ENCODE measurements around the gene RAPGEF6. TPM values are rescaled to one million over a fixed set of nuclear protein-coding genes. Genes with fewer than 3 reads are reported as not detected.

Gene RAPGEF6
- total RNA-seq, 2 donors from 2014 or later: 18.9 to 19.9 TPM

DNA sequence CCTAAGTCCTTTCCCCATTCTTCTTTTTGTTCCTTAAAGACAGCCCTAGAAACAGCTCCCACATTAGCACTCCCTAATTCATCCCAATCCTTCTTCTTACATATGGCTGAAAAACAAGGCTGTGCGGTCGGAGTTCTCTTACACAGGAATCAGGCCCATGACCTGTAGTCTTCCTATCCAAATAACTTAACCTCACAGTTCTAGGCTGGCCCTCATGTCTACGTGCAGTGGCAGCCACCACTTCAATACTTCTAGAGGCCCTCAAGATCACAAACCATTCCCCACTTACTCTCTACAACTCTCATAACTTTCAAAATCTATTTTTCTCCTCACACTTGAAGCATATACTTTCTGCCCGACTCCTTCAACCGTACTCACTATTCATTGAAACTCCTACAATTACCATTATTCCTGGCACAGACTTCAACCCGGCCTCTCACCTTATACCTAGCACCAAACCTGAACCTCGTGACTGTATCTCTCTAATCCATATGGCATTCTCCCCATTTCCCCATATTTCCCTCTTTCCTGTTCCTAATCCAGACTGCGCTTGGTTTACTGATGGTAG lies 59.3 kb downstream of the RAPGEF6 start:
- no peak for DNase-seq (ENCODE audit: low spot score)
- intact Hi-C loops (cut with DNase I): no loop called here

DNA sequence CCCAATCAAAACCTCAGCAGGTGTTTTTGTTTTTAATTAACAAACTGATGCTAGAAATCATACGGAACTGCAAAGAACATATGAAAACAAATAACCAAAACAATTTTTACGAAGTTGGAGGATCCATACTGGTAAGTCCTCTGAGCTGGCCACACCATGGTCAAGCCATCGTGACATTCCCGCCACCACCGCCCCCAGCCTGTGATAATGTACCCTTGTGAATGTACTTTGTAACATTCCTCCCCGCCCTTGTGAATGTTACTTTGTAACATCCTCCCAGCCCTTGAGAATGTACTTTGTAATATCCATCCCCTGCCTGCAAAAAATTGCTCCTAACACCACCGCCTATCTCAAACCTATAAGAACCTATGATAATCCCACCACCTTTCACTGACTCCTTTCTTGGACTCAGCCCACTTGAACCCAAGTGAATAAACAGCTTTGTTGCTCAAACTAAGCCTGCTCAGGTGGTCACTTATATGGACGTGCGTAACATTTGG lies 63.3 kb downstream of the RAPGEF6 start:
- no peak for DNase-seq (ENCODE audit: low spot score)
- intact Hi-C loops (cut with DNase I): no loop called here

DNA sequence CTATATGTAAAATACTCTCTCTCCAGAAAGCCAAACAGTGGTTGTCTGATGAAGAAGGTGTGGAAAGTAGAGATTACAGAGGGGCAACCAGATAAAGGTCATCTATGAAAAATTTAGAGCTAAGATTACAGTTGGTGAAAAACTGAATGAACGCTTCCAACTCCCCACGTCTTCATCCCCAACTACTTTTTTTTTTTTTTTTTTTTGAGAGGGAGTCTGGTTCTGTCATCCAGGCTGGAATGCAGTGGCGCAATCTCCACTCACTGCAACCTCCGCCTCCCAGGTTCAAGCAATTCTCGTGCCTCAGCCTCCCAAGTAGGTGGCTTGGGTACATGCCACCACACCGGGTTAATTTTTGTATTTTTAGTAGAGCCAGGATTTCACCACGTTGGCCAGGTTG lies 64.3 kb downstream of the RAPGEF6 start:
- no peak for DNase-seq (ENCODE audit: low spot score)
- intact Hi-C loops (cut with DNase I): no loop called here

DNA sequence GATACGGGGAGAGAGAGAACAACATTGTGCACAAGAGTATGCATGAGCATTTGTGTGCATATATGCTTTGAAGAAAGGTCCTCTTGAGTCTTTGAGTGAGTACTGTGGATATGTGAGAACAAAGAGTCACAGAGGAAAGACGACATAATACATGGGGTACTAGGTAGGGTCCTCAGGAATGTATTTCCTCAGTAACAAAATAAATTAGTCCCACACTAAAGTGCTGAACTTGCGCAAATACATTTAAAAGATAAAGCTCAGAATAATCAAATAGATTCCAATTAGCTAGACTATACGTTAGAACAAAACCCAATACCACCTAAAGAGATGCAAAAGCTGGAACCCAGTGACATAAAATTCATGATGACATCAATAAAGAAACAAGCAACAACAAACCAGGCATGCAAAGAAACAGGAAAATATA lies 70.8 kb downstream of the RAPGEF6 start:
- intact Hi-C loops (cut with DNase I): no loop called here
- no peak for DNase-seq (ENCODE audit: low spot score)

DNA sequence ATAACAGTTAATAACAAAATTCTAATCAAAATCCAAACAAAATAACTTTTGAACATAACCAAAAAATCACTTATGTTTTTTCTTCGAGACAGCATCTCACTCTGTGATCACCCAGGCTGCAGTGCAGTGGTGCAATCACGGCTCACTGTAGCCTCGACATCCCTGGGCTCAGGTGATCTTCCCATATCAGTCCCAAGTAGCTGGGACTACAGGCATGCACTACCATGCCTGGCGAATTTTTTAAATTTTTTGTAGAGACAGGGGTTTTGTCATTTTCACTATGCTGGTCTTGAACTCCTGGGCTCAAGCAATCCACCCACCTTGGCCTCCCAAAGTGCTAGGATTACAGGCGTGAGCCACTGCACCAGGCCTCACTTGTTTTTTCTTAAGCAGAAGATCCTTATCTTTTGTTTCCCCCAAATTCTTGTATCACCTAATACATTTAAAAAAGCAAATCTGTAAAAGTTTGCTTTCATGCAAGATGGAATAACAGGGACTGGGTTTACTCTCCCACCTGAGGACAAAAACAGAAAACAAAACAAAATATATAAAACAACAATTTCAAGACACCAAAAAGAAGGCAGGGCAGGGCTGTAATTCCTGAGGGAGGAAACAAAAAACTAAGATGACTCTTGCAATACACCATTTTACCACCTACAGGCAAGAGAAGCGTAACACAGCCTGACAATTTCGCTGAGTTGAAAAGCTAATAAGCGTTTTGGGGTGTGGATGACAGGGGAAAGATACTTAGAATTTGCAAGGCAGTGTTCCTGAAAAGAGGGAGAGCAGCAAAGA lies 71.4 kb downstream of the RAPGEF6 start:
- intact Hi-C loops (cut with DNase I): no loop called here
- DNase-seq (ENCODE audit: low spot score): no peak

DNA sequence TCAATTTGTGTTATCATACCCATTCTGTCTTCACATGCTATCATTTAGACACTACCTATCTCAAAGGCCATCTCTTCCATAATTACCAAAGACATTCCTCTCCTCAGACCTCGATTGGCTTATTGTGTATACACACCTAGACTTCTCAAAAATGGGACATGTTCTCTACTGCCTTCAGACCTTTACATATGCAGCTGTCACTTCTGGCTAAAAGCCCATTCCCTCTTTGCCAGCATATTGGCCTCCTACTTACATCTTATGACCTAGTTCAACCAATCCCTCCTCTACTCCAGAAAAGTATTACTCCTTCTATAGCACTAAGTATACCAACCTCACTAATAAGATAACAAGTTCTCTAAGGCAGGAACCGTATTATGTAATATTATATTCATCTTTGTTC lies 84.4 kb downstream of the RAPGEF6 start:
- DNase-seq (ENCODE audit: low spot score): no peak
- intact Hi-C loops (cut with DNase I): no loop called here

DNA sequence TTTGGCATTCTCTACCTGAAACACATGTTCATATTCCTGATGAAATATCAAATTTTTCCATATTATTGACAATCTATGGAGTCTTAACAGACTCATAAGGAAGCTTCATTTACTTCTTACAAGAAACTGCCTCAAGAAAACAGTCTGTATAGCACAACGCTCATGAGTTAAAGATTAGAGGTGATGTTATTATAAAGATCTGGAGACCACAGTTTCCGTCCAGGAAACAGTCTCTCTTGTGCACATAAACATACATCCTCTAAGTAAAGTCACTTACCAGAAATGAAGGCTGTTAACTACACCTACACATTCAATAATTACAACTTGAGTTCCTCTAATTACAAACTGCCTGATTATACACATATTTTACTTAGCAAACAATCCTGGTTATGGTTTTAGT lies 86.9 kb downstream of the RAPGEF6 start:
- intact Hi-C loops (cut with DNase I): no loop called here
- no peak for DNase-seq (ENCODE audit: low spot score)

DNA sequence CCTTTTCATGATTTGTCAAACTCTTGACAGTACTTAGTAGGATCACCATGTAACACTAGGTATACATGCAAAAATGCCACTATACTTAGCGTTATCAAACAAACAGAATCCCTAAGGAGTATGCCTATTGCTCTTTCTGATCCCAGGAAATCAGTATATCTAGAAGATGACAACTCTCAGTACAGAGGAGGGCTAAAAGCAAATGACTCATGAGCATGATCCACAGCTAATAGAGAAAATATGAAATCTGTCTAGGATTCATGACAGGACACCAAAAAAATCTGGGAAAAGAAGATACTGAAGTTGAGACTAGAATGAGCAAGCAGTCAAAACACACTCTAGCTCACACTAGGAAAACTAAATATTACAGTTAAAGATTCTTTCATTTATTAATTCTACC lies 89.2 kb downstream of the RAPGEF6 start:
- DNase-seq (ENCODE audit: low spot score): no peak
- intact Hi-C loops (cut with DNase I): no loop called here

DNA sequence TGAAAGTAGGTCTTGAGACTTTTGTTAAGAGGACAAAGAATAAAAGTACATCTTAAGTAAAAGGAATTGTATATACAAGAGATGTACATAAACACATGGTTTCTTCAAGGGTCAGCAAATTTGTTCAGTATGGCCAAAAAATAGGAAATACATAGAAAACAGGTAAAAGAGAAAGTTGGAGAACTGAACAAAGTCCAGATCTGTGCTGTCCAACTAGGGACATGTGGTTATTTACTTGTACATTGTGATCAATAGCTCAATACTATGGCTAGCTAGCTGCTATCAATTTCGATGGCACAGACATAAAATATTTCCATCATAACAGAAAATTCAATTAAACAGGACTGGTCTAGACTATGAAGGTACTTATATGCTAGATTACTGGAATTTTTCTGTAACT lies 92.3 kb downstream of the RAPGEF6 start:
- no peak for DNase-seq (ENCODE audit: low spot score)
- intact Hi-C loops (cut with DNase I): no loop called here

DNA sequence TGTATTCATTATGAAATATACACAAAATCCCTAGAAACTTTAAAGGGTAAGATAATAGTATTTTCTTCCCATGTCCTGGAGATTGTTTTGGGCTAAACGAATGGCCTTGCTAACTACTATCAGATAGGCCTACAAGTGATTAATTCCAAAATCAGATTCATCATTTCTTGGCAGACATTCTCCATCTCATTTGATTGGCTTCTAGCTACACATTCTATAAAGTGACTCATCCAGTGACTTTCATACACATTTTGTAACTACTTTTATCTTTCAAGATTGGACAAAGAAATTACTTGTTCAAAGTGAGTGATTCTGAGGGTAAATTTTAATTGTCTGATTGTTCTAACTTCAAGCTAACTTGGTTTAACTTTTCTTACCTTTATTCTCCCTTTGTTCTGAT lies 93.3 kb downstream of the RAPGEF6 start:
- no peak for DNase-seq (ENCODE audit: low spot score)
- intact Hi-C loops (cut with DNase I): no loop called here

DNA sequence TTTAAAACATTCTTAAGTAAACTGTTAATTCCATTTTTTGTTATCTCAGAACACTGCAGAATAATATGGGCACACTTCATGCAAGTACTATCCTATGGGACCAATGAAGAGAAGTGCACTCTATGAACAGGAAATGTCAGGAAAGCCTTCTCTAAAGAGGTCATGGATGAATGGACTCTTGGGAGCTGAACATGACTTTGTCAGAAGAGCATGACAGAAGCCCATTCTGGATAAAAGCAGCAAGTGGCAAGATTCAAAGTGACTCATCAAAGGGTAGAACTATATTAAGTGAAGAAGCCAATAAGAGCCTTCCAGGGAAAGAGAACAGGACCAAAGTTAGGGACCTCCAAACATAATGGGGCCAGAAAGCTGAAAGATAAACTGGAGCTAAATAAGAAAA lies 94.0 kb downstream of the RAPGEF6 start:
- no peak for DNase-seq (ENCODE audit: low spot score)
- intact Hi-C loops (cut with DNase I): no loop called here

DNA sequence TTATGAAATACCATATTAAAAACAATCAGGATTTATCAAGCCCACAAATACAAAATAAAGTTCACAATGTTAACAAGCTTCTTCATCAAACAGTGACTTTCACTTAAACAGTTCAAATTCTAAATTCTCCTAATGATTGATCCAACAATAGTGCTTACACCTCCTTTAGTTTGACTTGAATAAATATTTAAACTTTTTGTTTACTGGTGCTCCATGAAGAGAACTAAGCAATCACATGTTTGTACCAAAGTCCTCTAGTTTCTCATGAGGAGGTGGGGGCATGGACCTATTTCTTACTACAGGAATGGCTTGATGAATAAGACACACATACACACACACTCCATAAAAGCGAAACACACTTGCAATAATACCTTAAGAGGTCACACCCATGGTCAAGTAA lies 95.8 kb downstream of the RAPGEF6 start:
- intact Hi-C loops (cut with DNase I): no loop called here
- no peak for DNase-seq (ENCODE audit: low spot score)

DNA sequence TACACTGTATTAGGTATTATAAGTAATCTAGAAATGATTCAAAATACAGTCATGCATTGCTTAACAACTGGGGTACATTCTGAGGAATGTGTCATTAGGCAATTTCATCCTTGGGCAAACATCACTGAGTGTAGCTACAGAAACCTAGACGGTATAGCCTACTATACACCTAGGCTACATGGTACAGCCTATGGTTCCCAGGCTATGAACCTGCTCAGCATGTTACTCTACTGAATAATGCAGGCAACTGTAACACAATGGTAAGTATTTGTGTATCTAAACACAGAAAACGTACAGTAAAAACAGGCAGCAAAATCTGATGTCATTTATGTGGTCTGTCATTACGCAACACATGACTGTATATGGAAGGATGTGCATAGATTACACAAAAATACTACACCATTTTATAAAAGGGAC lies 96.8 kb downstream of the RAPGEF6 start:
- intact Hi-C loops (cut with DNase I): no loop called here
- no peak for DNase-seq (ENCODE audit: low spot score)

DNA sequence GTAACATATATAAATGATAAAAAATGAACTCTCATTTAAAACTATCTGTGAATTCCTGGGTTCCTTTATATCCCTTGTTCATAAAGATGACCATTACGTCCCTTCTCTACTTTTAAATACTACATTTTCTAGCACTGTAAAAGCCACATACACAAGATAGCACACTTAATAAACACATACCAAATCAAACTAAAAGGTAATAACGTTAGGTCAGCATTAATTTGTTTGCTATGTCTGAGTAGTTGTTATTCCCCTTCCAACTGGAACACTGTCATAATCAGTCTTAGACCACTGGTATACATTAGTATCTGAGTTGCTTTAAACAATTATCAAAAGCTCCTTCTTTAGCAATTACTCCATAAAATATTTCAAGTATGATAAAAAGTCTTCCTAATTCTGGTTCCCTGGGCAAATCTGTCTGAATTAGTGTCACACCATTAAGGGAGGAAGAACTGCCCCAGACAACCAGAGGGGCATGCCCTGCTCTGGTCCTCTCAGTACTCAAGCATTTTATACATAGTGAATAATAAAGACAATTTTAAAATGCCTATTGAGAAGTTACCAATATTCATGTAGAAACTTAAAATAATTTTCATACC lies 98.1 kb downstream of the RAPGEF6 start:
- intact Hi-C loops (cut with DNase I): no loop called here
- no peak for DNase-seq (ENCODE audit: low spot score)

DNA sequence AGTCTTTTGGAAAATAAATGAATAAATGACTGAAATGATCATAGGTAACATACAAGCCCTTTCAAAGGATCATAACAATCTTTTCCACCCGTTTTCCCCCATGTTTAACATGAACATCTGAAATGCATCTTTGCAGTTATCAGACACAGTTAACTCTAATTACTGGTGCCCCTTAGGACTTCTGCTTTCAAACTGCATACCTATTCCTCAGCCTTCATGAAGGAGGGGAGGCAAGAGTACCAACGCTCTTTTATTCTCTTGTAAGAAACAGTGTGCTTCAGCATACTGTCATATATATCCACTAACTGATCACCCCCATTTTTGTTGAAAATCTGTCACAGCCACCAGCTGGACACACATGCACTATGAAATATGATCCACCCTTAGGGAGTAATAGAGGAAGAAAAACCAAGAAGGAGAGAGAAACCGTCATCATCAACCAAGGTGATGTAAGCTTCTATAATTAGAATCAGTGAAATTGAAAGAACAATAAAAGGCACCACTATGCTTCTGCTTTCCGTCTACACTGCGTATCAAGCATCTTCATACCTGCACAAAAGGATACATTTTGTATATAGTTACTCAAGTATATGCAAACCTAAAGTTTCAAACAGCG lies 98.7 kb downstream of the RAPGEF6 start:
- no peak for DNase-seq (ENCODE audit: low spot score)
- intact Hi-C loops (cut with DNase I): no loop called here

DNA sequence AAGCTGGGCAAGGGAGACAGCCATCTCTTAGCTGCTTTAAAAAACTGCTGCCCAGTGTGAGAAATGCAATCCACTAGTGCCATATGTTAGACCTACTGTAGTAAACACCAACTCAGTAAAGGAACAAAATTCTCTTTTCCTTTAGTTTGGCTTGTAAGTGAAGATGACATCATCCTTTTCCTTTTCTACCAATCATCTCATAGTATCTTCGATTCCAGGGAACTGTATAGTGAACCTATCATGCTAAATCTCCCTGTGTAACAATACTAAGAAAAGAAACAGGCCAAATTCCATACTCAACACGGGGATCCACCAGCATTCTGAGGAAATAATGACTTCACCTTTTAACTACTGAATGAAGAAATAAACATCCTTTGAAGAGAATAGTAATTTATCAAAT lies 100.1 kb downstream of the RAPGEF6 start:
- intact Hi-C loops (cut with DNase I): no loop called here

DNA sequence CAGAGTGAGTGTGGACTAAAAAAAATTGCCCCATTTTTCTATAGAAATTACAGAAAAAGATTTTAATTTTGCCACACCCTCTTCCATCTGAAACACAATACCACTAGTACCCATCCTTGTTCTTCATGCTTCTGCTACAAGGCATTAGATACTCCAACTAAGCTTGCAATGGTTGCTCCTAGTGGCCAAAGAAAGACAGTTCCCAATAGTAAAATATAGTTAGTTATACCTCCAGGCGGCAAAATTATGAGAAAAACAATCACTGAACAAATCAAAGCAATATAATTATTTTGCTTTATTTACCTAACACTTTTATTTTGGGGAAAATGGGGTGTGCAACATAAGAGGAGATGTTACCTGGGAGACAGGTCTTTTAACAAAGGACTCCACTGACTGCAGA lies 101.2 kb downstream of the RAPGEF6 start:
- intact Hi-C loops (cut with DNase I): no loop called here
- DNase-seq (ENCODE audit: low spot score): no peak

More for the DNA sequence above, 100.1 kb downstream of the RAPGEF6 start:
- DNase-seq (ENCODE audit: low spot score): no peak

DNA sequence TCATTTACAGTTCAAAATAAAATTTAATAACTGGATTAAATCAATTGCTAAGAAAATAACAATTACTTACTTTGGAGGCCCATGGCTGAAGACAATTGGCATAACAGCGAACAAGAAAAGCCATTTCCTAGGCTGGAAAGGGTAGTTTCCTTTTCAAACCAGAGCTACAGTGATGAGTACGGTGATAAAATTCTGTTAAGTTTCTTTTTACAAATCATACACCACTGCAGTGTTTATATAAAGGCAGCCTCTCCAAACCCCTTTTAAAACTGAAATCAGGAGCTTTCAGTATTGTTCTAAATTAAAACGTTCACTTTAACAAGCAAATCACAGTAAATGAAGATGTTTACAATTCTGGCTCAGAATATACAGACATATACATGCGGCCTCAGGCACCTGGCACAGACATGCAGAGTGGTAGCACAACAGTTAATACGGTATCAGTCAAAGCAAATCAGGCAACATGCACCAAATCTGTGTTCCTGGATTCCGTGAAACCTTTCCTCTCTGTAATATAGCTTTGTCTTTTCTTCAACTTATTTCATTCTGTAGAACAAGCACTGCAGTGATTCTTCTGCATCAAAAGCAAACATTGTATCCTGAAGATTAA lies 102.9 kb downstream of the RAPGEF6 start:
- no peak for DNase-seq (ENCODE audit: low spot score)
- intact Hi-C loops (cut with DNase I): no loop called here

DNA sequence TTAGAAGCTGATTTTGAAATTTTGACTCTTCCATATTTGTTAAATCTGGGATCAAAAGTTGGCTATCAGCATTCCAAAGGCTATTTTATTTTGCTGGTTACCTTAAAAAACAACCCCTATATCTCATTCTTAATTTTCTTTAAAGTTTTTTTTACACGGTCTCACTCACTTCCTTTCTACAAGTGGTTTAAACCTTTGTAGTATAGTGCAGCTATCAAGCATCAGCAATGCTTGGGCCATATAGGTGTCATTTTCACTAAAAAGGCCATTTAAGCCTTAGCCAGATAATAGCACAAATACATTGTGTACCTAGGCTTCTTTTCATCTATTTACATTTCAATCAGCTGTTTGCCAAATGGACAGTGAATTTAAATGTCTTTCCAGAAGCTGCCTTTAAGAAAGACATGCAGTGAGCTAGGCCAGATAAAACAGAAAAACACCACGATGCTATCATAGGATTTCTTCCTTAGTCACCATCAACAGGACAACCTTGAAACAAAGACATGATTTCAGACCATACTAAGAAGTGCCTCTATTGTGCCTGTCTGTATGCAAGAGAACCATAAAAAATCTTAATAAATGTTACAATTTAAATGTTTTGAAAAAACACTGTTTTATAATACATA lies 104.2 kb downstream of the RAPGEF6 start:
- DNase-seq (ENCODE audit: low spot score): no peak
- intact Hi-C loops (cut with DNase I): no loop called here
